OCI-LY1 (cell line): ENCODE measurements around the gene PDZRN3.

Experiments
- CTCF ChIP-seq: fragments of 200-600 bp; sonication (generic), shearing (Covaris generic); IDR thresholded peaks from 2 replicates; pipeline ENCODE4 v1.5.1; 2017; ENCODE audit warnings: mild to moderate bottlenecking, antibody characterized with exemption, low read length, moderate library complexity, mixed read lengths
- EZH2 ChIP-seq: fragments of 200-600 bp; sonication (generic), shearing (Covaris generic); IDR thresholded peaks from 2 replicates; pipeline ENCODE4 v1.8.0; 2017; ENCODE audit warnings: borderline replicate concordance, mixed run types, mild to moderate bottlenecking, antibody characterized with exemption, low read length, moderate library complexity, mixed read lengths

GRCh38 chr3:73426606-73427005 is 198.1 kb downstream of the PDZRN3 start:
- TF ChIP-seq CTCF (no peak), EZH2 (no peak)
